Mucosa of stomach (tissue), 1 donor: ENCODE results near the gene SH3GLB2.
A peak's percentile ranks its signal among the peaks of the same experiment; 100 is the strongest.

Source experiments
- H3K27me3 ChIP-seq: one replicate; pipeline ENCODE4 v1.7.0; 2013; ENCODE audit warnings: mild to moderate bottlenecking, low read length; ENCODE audit not compliant: control insufficient read depth, insufficient read depth
- H3K36me3 ChIP-seq: one replicate; pipeline ENCODE4 v1.7.0; 2013; ENCODE audit warnings: low read length; ENCODE audit not compliant: control insufficient read depth, insufficient read depth
- H3K4me1 ChIP-seq: one replicate; pipeline ENCODE4 v1.7.0; 2013; ENCODE audit warnings: mild to moderate bottlenecking, low read length; ENCODE audit not compliant: control insufficient read depth, insufficient read depth
- H3K4me3 ChIP-seq: one replicate; pipeline ENCODE4 v1.7.0; 2013; ENCODE audit warnings: low read length
- H3K9ac ChIP-seq: one replicate; pipeline ENCODE4 v1.7.0; 2013; ENCODE audit warnings: mild to moderate bottlenecking, low read length, moderate library complexity
- H3K9me3 ChIP-seq: one replicate; pipeline ENCODE4 v1.7.0; 2013; ENCODE audit warnings: mild to moderate bottlenecking, low read length, moderate library complexity; ENCODE audit not compliant: control insufficient read depth
- donor health status: Pancreatic carcinoma.

SH3GLB2 gene

DNA sequence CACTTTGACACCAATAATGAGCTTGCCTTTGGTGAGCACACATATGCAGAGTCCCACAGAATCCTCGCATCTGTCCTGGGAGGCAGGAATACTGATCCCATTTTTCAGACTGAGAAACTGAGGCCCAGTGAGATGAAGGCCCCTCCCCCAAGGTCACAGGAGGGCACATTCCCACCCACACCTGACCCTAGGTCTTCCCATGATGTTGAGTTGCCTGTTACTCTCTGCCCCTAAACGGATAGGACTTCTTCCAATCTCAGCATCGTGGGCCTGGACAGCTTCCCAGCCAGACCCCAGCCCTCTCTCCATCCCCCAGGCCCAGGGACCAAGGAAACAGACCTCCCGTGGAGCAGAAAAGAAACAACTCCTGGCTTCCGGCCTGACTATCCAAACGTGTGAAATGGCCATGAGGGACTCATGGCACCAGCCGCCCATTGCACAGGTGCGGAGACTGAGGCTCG lies 877 bp downstream of the SH3GLB2 start:
- Histone ChIP-seq H3K27me3 (no peaks in the 10 kb centered on the region), H3K4me1 (peaks cover 30% of the 10 kb centered on the region), H3K36me3 (no peaks in the 10 kb centered on the region), H3K4me3 (peak overlapping the region; percentile 32), H3K9ac (peak overlapping the region; percentile 63), H3K9me3 (no peaks in the 10 kb centered on the region)

- Histone ChIP-seq H3K27me3 (no peaks in the 10 kb centered on the region), H3K9me3 (no peaks in the 10 kb centered on the region), H3K36me3 (no peaks in the 10 kb centered on the region), H3K4me1 (peaks cover 30% of the 10 kb centered on the region), H3K9ac (peak overlapping the region; percentile 63), H3K4me3 (no peak overlapping the region)
Measured at GRCh38 chr9:129026442-129027223, 1.5 kb downstream of the SH3GLB2 start.

- Histone ChIP-seq H3K4me3 (no peak overlapping the region), H3K9me3 (no peaks in the 10 kb centered on the region), H3K9ac (no peak overlapping the region), H3K27me3 (no peaks in the 10 kb centered on the region), H3K4me1 (peaks cover 30% of the 10 kb centered on the region), H3K36me3 (no peaks in the 10 kb centered on the region)
Measured at GRCh38 chr9:129023908-129024233, 4.3 kb downstream of the SH3GLB2 start.

DNA sequence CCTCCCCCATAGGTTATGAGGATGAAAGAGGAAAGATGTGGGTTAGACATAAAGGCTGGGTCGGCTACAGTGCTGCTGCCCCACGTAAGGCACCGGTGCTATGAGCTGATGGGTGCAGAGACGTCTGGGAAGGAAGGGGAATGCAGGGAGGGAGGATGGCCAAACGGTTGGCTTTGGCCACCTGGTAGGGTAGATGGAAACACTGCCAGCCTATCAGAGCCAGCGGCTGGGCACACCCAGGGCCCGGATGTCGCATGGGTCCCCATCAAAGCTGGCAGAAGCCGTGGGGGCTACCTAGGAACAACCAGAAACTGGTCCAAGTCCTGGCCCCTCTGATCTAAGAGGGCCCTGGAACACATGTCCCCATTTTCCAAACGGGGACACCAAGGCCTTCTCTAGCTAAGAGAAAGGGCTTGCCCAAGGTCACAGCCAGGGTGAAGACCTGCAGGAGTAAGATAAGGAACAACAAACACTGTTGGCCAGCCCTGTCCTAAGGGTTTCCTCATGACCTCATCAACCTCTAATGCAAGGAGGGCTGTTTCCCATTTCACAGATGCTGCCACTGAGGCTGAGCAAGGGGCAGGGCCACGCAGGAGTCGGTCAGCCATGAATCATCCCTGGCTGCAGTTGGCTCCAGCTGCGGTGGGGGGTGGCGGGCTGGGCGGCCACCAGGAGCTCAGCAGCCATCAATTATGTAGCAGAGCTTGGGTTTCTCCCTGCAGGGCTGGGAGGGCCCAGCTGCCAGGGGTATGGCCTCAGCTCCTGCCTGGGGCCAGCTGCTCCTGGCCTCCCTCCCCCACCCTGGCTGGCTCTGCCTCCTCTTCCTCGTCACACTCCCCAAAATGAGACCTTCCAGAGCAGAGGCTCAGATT lies 4.9 kb downstream of the SH3GLB2 start:
- no peak overlapping the region for H3K9ac ChIP-seq
- peaks cover 30% of the 10 kb centered on the region for H3K4me1 ChIP-seq
- H3K9me3 ChIP-seq = no peaks in the 10 kb centered on the region
- no peak overlapping the region for H3K4me3 ChIP-seq
- no peaks in the 10 kb centered on the region for H3K36me3 ChIP-seq
- H3K27me3 ChIP-seq = no peaks in the 10 kb centered on the region

DNA sequence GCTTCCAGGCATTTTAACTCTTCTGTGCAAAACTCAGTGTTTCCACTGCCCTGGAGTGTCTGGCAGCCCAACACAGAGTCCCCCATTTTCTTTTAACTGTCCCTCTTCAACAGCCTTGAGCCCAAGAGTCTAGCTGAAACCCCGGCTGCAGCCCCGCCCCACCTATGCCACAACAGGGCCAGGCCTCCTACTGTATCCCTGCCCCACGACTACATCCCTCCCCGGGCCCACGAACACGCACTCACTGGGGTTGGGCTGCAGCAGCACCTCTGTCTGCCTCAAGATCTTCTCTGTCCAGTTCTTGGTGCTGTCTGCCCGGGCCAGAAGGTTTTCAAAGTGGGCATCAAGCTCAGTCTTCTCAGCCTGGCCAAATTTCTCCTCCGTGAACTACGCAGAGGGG lies 6.1 kb downstream of the SH3GLB2 start:
- H3K27me3 ChIP-seq = no peaks in the 10 kb centered on the region
- no peak overlapping the region for H3K4me3 ChIP-seq
- no peaks in the 10 kb centered on the region for H3K36me3 ChIP-seq
- no peak overlapping the region for H3K9ac ChIP-seq
- H3K9me3 ChIP-seq = no peaks in the 10 kb centered on the region
- H3K4me1 ChIP-seq = peaks cover 26% of the 10 kb centered on the region

DNA sequence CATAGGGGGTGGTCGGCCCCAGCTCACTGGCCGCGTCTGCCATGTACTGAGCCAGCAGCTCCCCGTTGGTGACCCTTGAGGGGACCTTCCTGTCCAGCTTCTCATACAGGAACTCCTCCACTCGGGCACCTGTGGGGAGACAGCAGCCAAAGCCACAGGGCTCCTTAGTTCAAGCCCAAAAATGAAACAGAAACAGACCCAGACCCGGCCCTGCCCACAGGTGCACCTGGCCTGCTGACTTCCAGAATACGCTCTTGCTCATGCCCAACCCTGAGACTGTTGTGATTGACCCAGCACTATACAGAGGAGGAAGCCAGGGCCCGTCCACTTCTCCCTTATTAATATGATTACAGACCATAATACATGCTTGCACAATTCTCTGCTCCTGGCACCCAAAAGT lies 7.0 kb downstream of the SH3GLB2 start:
- no peak overlapping the region for H3K9ac ChIP-seq
- H3K27me3 ChIP-seq = no peaks in the 10 kb centered on the region
- peaks cover 17% of the 10 kb centered on the region for H3K4me1 ChIP-seq
- no peaks in the 10 kb centered on the region for H3K9me3 ChIP-seq
- no peak overlapping the region for H3K4me3 ChIP-seq
- no peaks in the 10 kb centered on the region for H3K36me3 ChIP-seq

GRCh38 chr9:129014608-129015007 lies 13.5 kb downstream of the SH3GLB2 start:
- Histone ChIP-seq H3K4me1 (no peaks in the 10 kb centered on the region), H3K9me3 (no peaks in the 10 kb centered on the region), H3K4me3 (no peak overlapping the region), H3K36me3 (peaks cover 10% of the 10 kb centered on the region), H3K27me3 (no peaks in the 10 kb centered on the region), H3K9ac (no peak overlapping the region)

- no peaks in the 10 kb centered on the region for H3K27me3 ChIP-seq
- H3K4me1 ChIP-seq = no peaks in the 10 kb centered on the region
- no peak overlapping the region for H3K9ac ChIP-seq
- H3K36me3 ChIP-seq = peaks cover 10% of the 10 kb centered on the region
- no peak overlapping the region for H3K4me3 ChIP-seq
- H3K9me3 ChIP-seq = no peaks in the 10 kb centered on the region
Measured at GRCh38 chr9:129014124-129014523, 14.0 kb downstream of the SH3GLB2 start.

GRCh38 chr9:129013674-129014073 lies 14.5 kb downstream of the SH3GLB2 start:
- H3K9me3 ChIP-seq = no peaks in the 10 kb centered on the region
- H3K27me3 ChIP-seq = no peaks in the 10 kb centered on the region
- peaks cover 10% of the 10 kb centered on the region for H3K36me3 ChIP-seq
- no peaks in the 10 kb centered on the region for H3K4me1 ChIP-seq
- H3K9ac ChIP-seq = no peak overlapping the region
- no peak overlapping the region for H3K4me3 ChIP-seq

- Histone ChIP-seq H3K4me3 (no peak overlapping the region), H3K9ac (no peak overlapping the region), H3K36me3 (peaks cover 10% of the 10 kb centered on the region), H3K4me1 (no peaks in the 10 kb centered on the region), H3K27me3 (no peaks in the 10 kb centered on the region), H3K9me3 (no peaks in the 10 kb centered on the region)
Measured at GRCh38 chr9:129012893-129013448, 15.2 kb downstream of the SH3GLB2 start.

DNA sequence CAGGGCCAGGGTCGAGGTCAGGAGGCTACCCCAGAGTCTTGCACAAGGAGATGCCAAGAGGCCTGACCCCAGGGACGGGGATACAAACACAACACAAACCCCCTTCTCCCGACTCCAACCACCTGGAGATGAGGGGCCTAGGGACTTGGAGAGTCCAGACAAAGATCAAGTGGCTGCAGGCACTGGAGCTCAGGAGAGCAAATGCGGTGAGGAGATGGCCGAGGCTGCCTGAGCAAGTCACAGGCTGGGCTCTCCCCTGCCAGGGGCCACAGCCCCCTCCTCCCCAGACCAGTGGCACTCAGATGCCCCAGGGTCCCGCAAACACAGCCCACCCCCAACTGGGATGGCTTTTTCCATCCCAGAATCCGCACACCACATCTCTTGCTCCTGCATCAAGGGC lies 15.8 kb downstream of the SH3GLB2 start:
- Histone ChIP-seq H3K27me3 (no peaks in the 10 kb centered on the region), H3K9me3 (no peaks in the 10 kb centered on the region), H3K9ac (no peak overlapping the region), H3K36me3 (peaks cover 10% of the 10 kb centered on the region), H3K4me3 (no peak overlapping the region), H3K4me1 (no peaks in the 10 kb centered on the region)

- Histone ChIP-seq H3K4me1 (no peaks in the 10 kb centered on the region), H3K4me3 (no peak overlapping the region), H3K9me3 (no peaks in the 10 kb centered on the region), H3K9ac (no peak overlapping the region), H3K36me3 (peaks cover 10% of the 10 kb centered on the region), H3K27me3 (no peaks in the 10 kb centered on the region)
Measured at GRCh38 chr9:129011761-129012181, 16.4 kb downstream of the SH3GLB2 start.
